Liver (tissue), 9 donors: ENCODE measurements around the gene GPR61. TPM values are rescaled to one million over a fixed set of nuclear protein-coding genes. Genes with fewer than 3 reads are reported as not detected.

ENCODE experiments used
- DNase-seq: peaks from one replicate; pipeline ENCODE4 v3.0.0-alpha.2; 2017; ENCODE audit warnings: low spot score
- H3K27ac ChIP-seq, 2 donors: one replicate each; pipeline ENCODE4 v1.7.0; 2013; ENCODE audit warnings: inconsistent platforms in 2 of 2, low read length in 2 of 2, control low read depth in 1 of 2, low read depth in 1 of 2, mild to moderate bottlenecking in 1 of 2
- H3K27me3 ChIP-seq, 4 donors: one replicate each; pipeline versions ENCODE4 v1.6.1 to v1.7.0; 2013; ENCODE audit warnings: low read length in 3 of 4, inconsistent platforms in 1 of 4, mild to moderate bottlenecking in 1 of 4, moderate library complexity in 1 of 4; ENCODE audit not compliant: control insufficient read depth in 4 of 4, insufficient read depth in 4 of 4
- H3K36me3 ChIP-seq, 4 donors: one replicate each; pipeline versions ENCODE4 v1.6.1 to v1.7.0; 2013; ENCODE audit warnings: low read length in 3 of 4, mild to moderate bottlenecking in 3 of 4, low read depth in 1 of 4, moderate library complexity in 1 of 4; ENCODE audit not compliant: control insufficient read depth in 4 of 4, insufficient read depth in 3 of 4
- H3K4me1 ChIP-seq, 4 donors: one replicate each; pipeline versions ENCODE4 v1.6.1 to v1.7.0; 2013; ENCODE audit warnings: low read length in 3 of 4, mild to moderate bottlenecking in 3 of 4, moderate library complexity in 1 of 4; ENCODE audit not compliant: control insufficient read depth in 4 of 4, insufficient read depth in 4 of 4
- H3K4me3 ChIP-seq, 3 donors: one replicate each; pipeline versions ENCODE4 v1.6.1 to v1.7.0; 2013; ENCODE audit warnings: low read length in 3 of 3, control low read depth in 1 of 3, low read depth in 1 of 3, mild to moderate bottlenecking in 1 of 3
- H3K9ac ChIP-seq, 2 donors: one replicate each; pipeline ENCODE4 v1.7.0; 2013; ENCODE audit warnings: low read length in 2 of 2, mild to moderate bottlenecking in 2 of 2, moderate library complexity in 2 of 2, control low read depth in 1 of 2, low read depth in 1 of 2
- H3K9me3 ChIP-seq, 4 donors: one replicate each; pipeline versions ENCODE4 v1.6.1 to v1.7.0; 2013; ENCODE audit warnings: low read length in 3 of 4; ENCODE audit not compliant: control insufficient read depth in 4 of 4
- EGR1 ChIP-seq, 2 donors: IDR thresholded peaks; 2 replicates each; pipeline ENCODE4 v1.6.1; 2016 to 2018; ENCODE audit warnings: antibody characterized with exemption in 2 of 2, low read depth in 2 of 2
- FOXA1 ChIP-seq: IDR thresholded peaks from 2 replicates; pipeline ENCODE4 v1.6.1; 2016; ENCODE audit warnings: antibody characterized with exemption
- FOXA2 ChIP-seq: IDR thresholded peaks from 2 replicates; pipeline ENCODE4 v1.6.1; 2016; ENCODE audit warnings: antibody characterized with exemption
- GABPA ChIP-seq, 2 donors: IDR thresholded peaks in 1 of 2; conservative IDR thresholded peaks in 1 of 2; 2 replicates each; pipeline ENCODE4 v1.6.1; 2016; ENCODE audit warnings: antibody characterized with exemption in 2 of 2, mild to moderate bottlenecking in 1 of 2, moderate library complexity in 1 of 2
- HNF4A ChIP-seq, 2 donors: conservative IDR thresholded peaks; 2 replicates each; pipeline ENCODE4 v1.6.1; 2016; ENCODE audit warnings: antibody characterized with exemption in 2 of 2, mild to moderate bottlenecking in 2 of 2
- HNF4G ChIP-seq: IDR thresholded peaks from 2 replicates; pipeline ENCODE4 v1.6.1; 2016; ENCODE audit warnings: antibody characterized with exemption
- NR2F2 ChIP-seq: IDR thresholded peaks from 2 replicates; pipeline ENCODE4 v1.6.1; 2016; ENCODE audit warnings: antibody characterized with exemption
- RAD21 ChIP-seq, 2 donors: IDR thresholded peaks; 2 replicates each; pipeline ENCODE4 v1.6.1; 2016; ENCODE audit warnings: antibody characterized with exemption in 2 of 2, mild to moderate bottlenecking in 2 of 2
- RXRA ChIP-seq, 2 donors: IDR thresholded peaks; 2 replicates each; pipeline ENCODE4 v1.6.1; 2017 to 2018; ENCODE audit warnings: antibody characterized with exemption in 2 of 2, mild to moderate bottlenecking in 1 of 2
- SP1 ChIP-seq: IDR thresholded peaks from 2 replicates; pipeline ENCODE4 v1.6.1; 2018; ENCODE audit warnings: antibody characterized with exemption, mild to moderate bottlenecking
- TAF1 ChIP-seq: conservative IDR thresholded peaks from 2 replicates; pipeline ENCODE4 v1.6.1; 2016; ENCODE audit warnings: antibody characterized with exemption, mild to moderate bottlenecking
- YY1 ChIP-seq: IDR thresholded peaks from 2 replicates; pipeline ENCODE4 v1.6.1; 2016; ENCODE audit warnings: antibody characterized with exemption, mild to moderate bottlenecking
- WGBS: extraction: QIAGEN DNeasy Blood & Tissue Kit; methylation state at CpG from one replicate; pipeline ENCODE4 v1.1.7; 2013; 5-methylcytosine and 5-hydroxymethylcytosine counted together
- polyA plus RNA-seq, 2 donors: library from polyadenylated mRNA; stranded (reverse) in 1 of 2; unstranded in 1 of 2; fragments of 200-250 nt in 1 of 2; fragments of >200 nt in 1 of 2; fragmentation: Nextera tagmentation in 1 of 2; extraction: Ambion mirVana in 1 of 2; gene quantifications; one replicate each; pipeline versions ENCODE4 v1.2.1 to v1.2.3, GENCODE V29; 2013 to 2015
- total RNA-seq, 2 donors: library from RNA; depleted of rRNA; stranded (reverse); fragments of >200 nt; gene quantifications; one replicate each; pipeline ENCODE4 v1.2.3, GENCODE V29; 2014
- TF ChIP-seq, protein P1 (sequence below): IDR thresholded peaks from 2 replicates; pipeline ENCODE4 v1.6.1; 2016; ENCODE audit warnings: antibody characterized with exemption
- TF ChIP-seq, protein P2 (sequence below): IDR thresholded peaks from 2 replicates; pipeline ENCODE4 v1.6.1; 2016; ENCODE audit warnings: antibody characterized with exemption
- TF ChIP-seq, protein P3 (sequence below): fragments of 150-350 bp; IDR thresholded peaks from 2 replicates; pipeline ENCODE4 v1.5.1; 2017; ENCODE audit warnings: improper control_type of control experiment, low read depth, low read length; ENCODE audit not compliant: missing input control
- TF ChIP-seq, protein P4 (sequence below): IDR thresholded peaks from 2 replicates; pipeline ENCODE4 v1.6.1; 2016; ENCODE audit warnings: antibody characterized with exemption
- TF ChIP-seq, protein P5 (sequence below): IDR thresholded peaks from 2 replicates; pipeline ENCODE4 v1.6.1; 2016; ENCODE audit warnings: antibody characterized with exemption, mild to moderate bottlenecking
- donor health status: healthy.
- donor health status: healthy.
- donor health status: healthy.
- donor health status: healthy.
- donor health status: healthy.

GPR61 gene
- total and polyA plus RNA-seq, 4 donors: 0.32 TPM; not detected in 3

DNA sequence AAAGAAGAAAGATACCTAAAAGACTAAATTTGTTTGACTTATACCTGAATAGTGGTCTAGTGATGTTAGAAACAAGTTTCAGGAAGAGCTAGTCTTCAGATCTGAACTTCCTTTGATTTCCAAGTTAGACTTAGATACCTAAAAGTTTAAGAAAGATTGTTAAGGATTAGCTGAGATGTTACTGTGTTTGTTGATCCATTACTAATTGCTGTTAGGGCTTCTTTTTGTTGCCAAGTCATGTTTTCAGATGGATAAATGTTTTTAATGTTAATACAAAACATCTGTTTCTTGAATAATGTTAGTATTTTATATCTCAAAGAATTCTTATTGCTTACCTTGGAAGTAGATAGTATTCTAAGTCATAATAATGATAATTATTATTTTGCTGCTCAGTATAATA, 20.3 kb downstream of the GPR61 start:
- Histone ChIP-seq H3K36me3 (no peaks in the 10 kb centered on the region), H3K27me3 (no peaks in the 10 kb centered on the region), H3K4me1 (peaks cover 3 to 24% (median 14%) of the 10 kb centered on the region in 4 donors), H3K4me3 (no peak overlapping the region), H3K27ac (no peak overlapping the region), H3K9ac (no peak overlapping the region), H3K9me3 (no peaks in the 10 kb centered on the region)
- no peak for DNase-seq
- TF ChIP-seq RAD21 (IDR thresholded peaks at IDR 0.05): no peak
- TF ChIP-seq, protein P1, sequence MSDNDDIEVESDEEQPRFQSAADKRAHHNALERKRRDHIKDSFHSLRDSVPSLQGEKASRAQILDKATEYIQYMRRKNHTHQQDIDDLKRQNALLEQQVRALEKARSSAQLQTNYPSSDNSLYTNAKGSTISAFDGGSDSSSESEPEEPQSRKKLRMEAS: no peak
- TF ChIP-seq HNF4A (conservative IDR thresholded peaks at IDR 0.05): no peak
- no peak for TF ChIP-seq SP1
- no peak for TF ChIP-seq RXRA (IDR thresholded peaks at IDR 0.05)
- TF ChIP-seq TAF1: no peak
- TF ChIP-seq, protein P2, sequence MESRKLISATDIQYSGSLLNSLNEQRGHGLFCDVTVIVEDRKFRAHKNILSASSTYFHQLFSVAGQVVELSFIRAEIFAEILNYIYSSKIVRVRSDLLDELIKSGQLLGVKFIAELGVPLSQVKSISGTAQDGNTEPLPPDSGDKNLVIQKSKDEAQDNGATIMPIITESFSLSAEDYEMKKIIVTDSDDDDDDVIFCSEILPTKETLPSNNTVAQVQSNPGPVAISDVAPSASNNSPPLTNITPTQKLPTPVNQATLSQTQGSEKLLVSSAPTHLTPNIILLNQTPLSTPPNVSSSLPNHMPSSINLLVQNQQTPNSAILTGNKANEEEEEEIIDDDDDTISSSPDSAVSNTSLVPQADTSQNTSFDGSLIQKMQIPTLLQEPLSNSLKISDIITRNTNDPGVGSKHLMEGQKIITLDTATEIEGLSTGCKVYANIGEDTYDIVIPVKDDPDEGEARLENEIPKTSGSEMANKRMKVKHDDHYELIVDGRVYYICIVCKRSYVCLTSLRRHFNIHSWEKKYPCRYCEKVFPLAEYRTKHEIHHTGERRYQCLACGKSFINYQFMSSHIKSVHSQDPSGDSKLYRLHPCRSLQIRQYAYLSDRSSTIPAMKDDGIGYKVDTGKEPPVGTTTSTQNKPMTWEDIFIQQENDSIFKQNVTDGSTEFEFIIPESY: no peak

DNA sequence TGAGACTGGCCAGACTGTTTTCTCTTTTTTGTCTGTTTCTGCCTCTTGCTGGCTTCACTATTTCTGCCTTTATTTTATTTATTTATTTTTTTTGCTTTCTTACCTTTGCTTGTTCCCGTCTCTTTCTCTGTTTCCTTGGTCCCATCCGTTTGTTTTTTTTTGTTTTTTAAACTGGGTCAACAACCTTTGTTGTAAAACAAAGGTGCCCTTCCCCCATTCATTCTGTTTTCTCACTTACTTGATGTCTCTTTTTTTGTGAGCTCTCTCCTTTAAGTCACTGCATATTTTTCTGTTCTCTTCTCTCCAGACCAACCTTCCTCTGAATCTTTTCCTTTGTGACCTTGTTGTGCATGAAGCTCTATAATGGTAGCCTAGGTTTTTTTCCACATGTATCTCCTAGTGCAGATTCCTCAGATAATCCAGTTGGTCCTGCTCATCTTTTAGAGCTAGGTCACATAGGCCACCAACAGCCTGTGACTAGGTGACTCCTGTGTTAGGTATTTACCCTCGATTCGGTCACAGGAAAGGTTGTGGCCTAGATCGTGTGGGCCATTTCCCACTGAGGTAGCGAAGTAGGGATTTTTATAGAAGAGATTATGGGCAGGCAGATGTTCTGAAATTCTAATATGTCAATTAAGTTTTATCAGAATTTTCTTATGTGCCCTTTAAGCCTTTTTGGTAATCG, 24.7 kb downstream of the GPR61 start:
- H3K9me3 ChIP-seq: no peaks in the 10 kb centered on the region
- no peak overlapping the region for H3K4me3 ChIP-seq
- no peak for DNase-seq
- WGBS: 74% methylated on average over 7 of the region's 7 CpGs
- H3K36me3 ChIP-seq: no peaks in the 10 kb centered on the region
- H3K27me3 ChIP-seq: no peaks in the 10 kb centered on the region
- H3K4me1 ChIP-seq: peaks cover 11 to 40% (median 37%) of the 10 kb centered on the region in 4 donors
- H3K27ac ChIP-seq: no peak overlapping the region
- no peak for TF ChIP-seq RXRA (IDR thresholded peaks at IDR 0.05)
- no peak for TF ChIP-seq RAD21 (IDR thresholded peaks at IDR 0.05)
- TF ChIP-seq, protein P3, sequence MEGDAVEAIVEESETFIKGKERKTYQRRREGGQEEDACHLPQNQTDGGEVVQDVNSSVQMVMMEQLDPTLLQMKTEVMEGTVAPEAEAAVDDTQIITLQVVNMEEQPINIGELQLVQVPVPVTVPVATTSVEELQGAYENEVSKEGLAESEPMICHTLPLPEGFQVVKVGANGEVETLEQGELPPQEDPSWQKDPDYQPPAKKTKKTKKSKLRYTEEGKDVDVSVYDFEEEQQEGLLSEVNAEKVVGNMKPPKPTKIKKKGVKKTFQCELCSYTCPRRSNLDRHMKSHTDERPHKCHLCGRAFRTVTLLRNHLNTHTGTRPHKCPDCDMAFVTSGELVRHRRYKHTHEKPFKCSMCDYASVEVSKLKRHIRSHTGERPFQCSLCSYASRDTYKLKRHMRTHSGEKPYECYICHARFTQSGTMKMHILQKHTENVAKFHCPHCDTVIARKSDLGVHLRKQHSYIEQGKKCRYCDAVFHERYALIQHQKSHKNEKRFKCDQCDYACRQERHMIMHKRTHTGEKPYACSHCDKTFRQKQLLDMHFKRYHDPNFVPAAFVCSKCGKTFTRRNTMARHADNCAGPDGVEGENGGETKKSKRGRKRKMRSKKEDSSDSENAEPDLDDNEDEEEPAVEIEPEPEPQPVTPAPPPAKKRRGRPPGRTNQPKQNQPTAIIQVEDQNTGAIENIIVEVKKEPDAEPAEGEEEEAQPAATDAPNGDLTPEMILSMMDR: no peak
- no peak for TF ChIP-seq HNF4G
- no peak for TF ChIP-seq FOXA2
- no peak for TF ChIP-seq EGR1 (IDR thresholded peaks at IDR 0.05; ENCODE audit: low read depth in 2 of 2)
- TF ChIP-seq, protein P4, sequence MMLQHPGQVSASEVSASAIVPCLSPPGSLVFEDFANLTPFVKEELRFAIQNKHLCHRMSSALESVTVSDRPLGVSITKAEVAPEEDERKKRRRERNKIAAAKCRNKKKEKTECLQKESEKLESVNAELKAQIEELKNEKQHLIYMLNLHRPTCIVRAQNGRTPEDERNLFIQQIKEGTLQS: no peak
- no peak overlapping the region for H3K9ac ChIP-seq

DNA sequence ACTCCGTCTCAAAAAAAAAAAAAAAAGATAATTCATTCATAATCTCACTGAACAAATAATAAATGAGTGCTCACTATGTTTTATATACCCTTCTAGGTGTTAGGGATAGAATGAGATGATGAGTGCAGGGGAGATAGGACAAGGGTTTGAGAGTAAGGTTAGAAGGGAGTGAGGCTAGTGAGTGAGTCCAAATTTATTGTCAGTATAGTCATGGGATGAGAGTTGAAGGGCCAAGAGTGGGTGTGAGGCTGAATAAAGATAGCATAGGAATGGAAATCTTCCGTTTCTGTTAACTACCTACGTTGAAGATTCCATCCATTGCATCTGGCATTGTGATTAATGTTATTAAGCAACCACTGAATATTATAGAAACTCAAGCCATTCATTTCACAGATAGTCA, 25.6 kb downstream of the GPR61 start:
- Histone ChIP-seq H3K9ac (no peak overlapping the region), H3K36me3 (no peaks in the 10 kb centered on the region), H3K9me3 (no peaks in the 10 kb centered on the region), H3K27ac (no peak overlapping the region), H3K4me3 (no peak overlapping the region), H3K4me1 (peaks cover 11 to 40% (median 37%) of the 10 kb centered on the region in 4 donors), H3K27me3 (no peaks in the 10 kb centered on the region)
- no peak for DNase-seq
- WGBS: 97% methylated on average over 3 of the region's 3 CpGs
- no peak for TF ChIP-seq GABPA (IDR thresholded peaks at IDR 0.05 in 1 of 2, conservative IDR thresholded peaks at IDR 0.05 in 1 of 2)
- no peak for TF ChIP-seq FOXA1
- TF ChIP-seq YY1: no peak
- no peak for TF ChIP-seq TAF1
- TF ChIP-seq HNF4A (conservative IDR thresholded peaks at IDR 0.05): no peak
- TF ChIP-seq, protein P3: no peak
- TF ChIP-seq HNF4G: no peak
- no peak for TF ChIP-seq RAD21 (IDR thresholded peaks at IDR 0.05)
- no peak for TF ChIP-seq NR2F2
- TF ChIP-seq, protein P5, sequence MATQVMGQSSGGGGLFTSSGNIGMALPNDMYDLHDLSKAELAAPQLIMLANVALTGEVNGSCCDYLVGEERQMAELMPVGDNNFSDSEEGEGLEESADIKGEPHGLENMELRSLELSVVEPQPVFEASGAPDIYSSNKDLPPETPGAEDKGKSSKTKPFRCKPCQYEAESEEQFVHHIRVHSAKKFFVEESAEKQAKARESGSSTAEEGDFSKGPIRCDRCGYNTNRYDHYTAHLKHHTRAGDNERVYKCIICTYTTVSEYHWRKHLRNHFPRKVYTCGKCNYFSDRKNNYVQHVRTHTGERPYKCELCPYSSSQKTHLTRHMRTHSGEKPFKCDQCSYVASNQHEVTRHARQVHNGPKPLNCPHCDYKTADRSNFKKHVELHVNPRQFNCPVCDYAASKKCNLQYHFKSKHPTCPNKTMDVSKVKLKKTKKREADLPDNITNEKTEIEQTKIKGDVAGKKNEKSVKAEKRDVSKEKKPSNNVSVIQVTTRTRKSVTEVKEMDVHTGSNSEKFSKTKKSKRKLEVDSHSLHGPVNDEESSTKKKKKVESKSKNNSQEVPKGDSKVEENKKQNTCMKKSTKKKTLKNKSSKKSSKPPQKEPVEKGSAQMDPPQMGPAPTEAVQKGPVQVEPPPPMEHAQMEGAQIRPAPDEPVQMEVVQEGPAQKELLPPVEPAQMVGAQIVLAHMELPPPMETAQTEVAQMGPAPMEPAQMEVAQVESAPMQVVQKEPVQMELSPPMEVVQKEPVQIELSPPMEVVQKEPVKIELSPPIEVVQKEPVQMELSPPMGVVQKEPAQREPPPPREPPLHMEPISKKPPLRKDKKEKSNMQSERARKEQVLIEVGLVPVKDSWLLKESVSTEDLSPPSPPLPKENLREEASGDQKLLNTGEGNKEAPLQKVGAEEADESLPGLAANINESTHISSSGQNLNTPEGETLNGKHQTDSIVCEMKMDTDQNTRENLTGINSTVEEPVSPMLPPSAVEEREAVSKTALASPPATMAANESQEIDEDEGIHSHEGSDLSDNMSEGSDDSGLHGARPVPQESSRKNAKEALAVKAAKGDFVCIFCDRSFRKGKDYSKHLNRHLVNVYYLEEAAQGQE: no peak
- TF ChIP-seq SP1: no peak
